SH-SY5Y (cell line): Measurements from ENCODE around the gene IL5RA.

Source experiments
- GATA2 ChIP-seq: IDR thresholded peaks from 2 replicates; pipeline ENCODE4 v1.6.1; 2011; ENCODE audit warnings: mild to moderate bottlenecking, low read depth, low read length
- GATA3 ChIP-seq: IDR thresholded peaks from 2 replicates; pipeline ENCODE4 v1.6.1; 2011; ENCODE audit warnings: low read depth, mild to moderate bottlenecking, low read length, moderate library complexity

The IL5RA gene

DNA sequence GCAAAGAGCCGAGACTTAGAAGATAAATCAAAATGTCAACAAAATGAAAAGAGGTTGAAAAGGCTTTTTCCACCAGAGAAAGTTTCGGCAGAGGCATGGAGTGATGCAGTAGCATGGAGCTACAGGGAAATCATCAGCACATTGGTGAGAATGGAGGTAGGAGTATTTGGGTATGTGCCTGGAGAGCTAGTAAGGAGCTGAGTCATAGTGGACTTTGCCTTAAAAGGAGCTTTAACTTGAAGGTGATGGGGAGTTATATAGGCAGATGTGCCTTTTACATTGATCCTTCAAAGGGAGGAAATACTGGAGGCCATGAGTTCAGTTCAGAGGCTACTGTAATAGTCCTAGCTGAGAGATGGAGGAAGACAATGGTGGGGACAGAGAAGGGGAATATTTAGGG lies 44.3 kb downstream of the IL5RA start:
- TF ChIP-seq GATA3, result no peak

DNA sequence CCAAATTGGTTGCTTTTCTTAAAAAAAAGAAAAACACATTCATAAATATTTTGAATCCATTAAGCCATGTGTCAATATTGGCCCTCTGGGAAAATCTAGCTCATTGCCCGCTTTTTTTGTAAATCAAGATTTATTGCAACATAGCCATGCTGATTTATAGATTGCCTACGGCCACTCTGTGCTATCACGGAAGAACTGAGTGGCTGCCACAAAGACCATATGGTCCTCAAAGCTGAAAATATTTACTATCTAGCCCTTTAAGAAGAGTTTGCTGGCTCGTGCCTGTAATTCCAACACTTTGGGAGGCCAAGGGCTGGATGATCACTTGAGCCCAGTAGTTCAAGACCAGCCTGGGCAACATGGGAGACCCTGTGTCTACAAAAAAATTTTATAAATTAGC lies 45.9 kb downstream of the IL5RA start:
- TF ChIP-seq GATA3 (no peak), GATA2 (no peak)

DNA sequence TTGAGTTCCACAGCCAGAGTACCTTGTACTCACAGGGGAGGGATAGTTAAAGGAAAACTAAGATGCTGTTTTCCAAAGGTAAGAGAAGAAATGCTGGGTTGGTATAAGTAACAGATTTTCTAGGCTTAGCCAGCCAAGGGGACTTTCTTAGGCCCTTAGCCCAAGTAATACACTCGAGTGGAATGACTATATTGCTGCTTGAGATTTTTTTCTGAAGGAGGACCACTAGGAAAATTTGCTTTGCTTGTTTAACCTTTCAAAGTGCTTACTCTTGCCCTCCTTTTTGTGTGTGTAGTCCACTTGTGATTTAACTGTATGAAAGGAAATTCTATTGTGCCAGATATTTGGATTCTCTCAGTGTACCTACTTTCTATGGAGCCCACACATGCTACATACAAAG lies 50.5 kb downstream of the IL5RA start:
- no peak for TF ChIP-seq GATA3
- no peak for TF ChIP-seq GATA2

DNA sequence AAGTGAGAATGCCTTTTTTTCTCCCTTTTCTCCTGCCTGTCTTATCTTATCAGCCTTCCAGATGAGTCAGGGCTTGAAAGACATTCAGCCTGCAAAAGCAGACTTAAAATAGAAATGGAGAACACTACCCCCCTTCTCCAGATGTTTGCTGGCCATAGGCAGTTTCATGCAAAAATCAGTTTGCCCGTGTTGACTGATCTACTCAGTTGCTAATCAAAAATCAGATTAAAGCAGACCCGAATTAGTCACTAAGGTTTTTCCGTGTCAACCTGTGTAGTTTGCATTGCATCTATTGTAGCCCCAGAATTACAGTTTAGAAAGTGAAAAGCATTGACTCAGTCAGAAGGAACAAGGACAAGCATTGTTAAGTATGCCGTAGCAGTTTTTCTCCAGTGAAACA lies 56.2 kb downstream of the IL5RA start:
- TF ChIP-seq GATA3, result no peak
- TF ChIP-seq GATA2, result no peak

DNA sequence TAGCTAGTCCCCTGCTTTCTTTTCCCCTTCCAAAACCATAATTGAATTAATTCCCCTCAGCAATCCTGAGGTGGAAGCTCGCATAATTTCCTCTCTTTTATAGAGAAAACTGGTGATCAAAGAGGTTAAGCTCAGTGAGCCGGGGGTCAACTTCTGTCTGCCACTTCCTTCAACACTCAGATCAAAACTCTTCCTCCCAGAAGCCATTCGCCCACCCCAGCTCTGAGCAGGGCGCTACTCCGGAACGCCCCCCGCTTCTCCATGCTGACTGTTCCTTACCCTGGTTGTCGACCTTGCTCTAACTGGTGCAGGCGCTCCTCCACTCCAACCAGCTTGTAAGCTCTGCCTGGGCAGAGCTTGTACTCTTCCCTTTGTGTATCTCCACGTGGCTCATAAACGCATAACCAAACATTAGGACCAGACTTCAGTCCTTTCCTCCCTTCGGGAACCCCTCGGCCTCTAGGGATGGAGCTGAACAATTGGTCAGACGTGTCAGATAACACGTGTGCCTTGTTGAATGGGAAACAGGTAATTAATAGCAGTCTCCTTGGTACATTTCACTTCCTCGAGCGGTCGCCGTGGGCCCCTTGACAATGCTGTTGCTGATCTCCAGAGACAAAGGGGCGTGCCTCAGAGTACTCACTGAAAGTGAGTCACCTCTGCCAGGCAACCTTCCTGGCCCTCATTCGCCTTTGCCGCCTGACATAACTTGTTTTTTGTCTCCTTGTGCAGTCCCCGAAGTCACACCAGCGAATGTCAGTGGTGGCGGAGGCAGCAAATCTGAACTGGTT lies 71.8 kb downstream of the IL5RA start:
- TF ChIP-seq GATA3 (no peak), GATA2 (no peak)

DNA sequence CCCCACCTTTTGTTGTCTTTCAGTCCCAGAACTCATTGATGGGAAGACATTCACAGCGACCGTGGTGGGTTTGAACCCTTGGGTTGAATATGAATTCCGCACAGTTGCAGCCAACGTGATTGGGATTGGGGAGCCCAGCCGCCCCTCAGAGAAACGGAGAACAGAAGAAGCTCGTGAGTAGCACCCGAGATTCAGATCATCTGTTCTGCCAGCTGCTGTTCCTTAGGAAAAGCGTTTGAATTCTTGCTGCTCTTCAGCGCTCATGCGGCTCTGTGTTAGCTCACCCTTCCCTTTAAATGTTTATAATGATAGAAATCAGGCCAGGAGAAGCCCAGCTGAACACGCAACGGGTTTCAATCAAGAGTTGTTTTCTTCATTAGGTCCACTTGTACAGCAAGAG lies 73.0 kb downstream of the IL5RA start:
- TF ChIP-seq GATA3, result no peak
- no peak for TF ChIP-seq GATA2

DNA sequence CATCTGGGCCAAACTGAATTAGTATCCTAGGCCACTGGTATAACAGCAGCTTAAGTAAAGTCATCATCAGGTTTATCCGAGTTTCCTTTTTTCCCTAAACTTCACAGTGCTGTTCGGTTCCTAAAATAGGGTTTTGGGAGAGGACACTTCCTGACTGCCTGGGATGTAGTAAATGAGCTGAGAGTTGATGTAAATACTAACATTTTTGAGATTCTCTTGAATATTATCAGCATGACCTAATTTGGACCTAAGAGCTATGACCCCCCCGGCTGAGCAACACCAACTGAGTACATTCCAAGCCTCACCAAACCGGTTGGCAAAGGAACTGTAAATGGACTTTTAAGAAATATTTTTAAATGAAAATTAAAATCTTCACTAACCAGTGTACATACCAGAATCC lies 78.8 kb downstream of the IL5RA start:
- no peak for TF ChIP-seq GATA3
- no peak for TF ChIP-seq GATA2

DNA sequence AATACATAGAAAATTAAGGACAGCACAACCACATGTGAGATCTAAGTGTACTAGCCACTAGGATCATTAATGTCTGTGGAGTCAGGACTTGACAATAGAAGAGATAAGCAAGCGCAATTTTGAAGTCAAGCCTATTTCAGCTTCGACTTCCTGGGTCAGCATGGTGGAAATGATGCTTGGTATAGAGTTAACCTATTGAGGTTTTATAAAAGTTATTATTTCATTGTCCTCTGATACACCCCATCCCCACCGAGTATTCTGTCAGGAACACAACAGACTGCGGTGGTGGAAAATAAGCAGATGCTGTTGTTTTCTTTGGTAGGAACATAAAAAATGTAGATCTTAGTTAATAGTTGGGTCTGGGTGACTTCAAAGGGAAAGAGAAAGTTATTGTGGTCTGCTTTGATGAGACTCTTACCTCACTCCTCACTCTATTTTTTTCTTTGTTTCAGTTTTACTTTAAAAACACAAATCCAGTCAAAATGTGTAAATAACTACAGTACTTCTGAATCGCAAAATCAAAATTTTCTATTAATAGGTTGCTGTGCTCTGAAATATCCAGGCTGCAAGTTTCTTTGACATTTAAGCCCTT lies 82.1 kb downstream of the IL5RA start:
- TF ChIP-seq GATA2 (no peak), GATA3 (no peak)

DNA sequence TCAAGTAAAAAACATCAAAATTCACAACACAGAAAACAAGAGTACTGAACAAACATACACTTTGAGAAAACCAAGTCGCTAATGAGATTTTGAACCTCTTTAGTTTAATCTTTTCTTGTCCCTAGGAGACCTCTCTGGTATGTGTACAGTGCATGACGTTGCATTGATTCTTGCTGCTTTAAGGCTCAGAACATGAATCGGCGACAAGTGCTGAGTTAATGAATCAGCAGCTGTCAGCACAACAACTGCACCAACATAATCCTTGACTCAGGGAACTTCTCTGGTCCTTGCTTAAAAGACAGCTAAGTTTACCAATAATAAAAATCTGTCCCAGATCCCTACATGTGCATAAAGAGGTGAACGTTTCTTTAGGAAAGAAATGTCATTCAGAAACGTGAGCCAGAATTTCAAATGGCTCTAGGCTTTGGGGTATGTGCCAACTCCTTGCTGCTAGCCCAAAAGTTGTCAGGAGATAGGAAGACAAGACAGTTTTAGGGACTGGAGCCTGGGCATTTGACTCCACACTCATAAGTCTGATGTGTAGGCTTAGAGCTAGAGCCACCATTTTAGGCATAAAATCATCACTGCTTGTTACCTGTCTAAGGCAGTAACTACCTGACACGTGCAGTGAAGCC lies 86.9 kb downstream of the IL5RA start:
- TF ChIP-seq GATA2, result no peak
- TF ChIP-seq GATA3, result no peak

DNA sequence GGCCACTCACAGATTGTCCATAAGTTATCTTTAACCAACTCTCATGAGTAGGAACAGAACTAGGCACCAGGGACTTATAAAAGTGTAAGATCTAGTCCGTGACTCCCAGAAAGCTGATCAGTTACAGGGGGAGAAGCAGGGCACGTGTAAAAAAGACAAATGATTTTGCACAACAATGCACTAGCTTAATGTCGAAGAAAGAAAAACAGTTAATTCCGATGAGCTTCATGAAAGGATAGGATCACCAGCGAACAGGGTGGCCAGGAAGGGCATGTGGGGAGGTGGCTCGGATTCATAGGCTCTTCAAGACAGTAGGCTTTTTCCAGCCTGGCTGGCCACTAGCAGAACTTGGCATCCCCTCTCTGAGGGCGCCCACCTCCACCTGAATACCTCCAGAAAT lies 90.0 kb downstream of the IL5RA start:
- no peak for TF ChIP-seq GATA3
- TF ChIP-seq GATA2, result no peak
